ENCODE data around the gene PEX14.

DNA sequence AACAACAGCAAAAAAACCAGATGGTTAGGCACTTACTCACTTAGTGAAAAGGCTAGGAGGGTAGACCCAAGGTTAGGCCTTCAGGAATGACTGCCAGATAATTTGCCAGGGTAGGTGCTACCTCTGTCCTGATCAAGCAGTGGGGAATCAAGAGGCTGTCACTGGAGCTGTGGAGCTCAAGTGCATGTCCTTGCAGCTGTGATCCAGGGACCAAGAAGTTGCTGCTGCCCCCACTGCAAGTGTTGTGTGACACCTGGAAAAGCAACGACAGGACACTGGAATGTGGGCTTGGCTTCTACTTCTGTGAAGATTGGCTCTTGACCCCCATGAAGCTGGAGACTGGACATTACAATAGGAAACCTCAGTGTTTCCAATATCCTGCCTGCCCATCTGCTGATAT is 72.1 kb downstream of the PEX14 start:
- TF ChIP-seq, protein P1, sequence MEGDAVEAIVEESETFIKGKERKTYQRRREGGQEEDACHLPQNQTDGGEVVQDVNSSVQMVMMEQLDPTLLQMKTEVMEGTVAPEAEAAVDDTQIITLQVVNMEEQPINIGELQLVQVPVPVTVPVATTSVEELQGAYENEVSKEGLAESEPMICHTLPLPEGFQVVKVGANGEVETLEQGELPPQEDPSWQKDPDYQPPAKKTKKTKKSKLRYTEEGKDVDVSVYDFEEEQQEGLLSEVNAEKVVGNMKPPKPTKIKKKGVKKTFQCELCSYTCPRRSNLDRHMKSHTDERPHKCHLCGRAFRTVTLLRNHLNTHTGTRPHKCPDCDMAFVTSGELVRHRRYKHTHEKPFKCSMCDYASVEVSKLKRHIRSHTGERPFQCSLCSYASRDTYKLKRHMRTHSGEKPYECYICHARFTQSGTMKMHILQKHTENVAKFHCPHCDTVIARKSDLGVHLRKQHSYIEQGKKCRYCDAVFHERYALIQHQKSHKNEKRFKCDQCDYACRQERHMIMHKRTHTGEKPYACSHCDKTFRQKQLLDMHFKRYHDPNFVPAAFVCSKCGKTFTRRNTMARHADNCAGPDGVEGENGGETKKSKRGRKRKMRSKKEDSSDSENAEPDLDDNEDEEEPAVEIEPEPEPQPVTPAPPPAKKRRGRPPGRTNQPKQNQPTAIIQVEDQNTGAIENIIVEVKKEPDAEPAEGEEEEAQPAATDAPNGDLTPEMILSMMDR (IDR thresholded peaks at IDR 0.05; ENCODE audit: low read depth, low read length): no peak
- TF ChIP-seq EZH2phosphoT487 (IDR thresholded peaks at IDR 0.05; ENCODE audit: low read depth): no peak

Data from OCI-LY3 (cell line).